Fibroblast of the aortic adventitia (primary cell): ENCODE measurements around the gene CACNA1B. TPM values are rescaled to one million over a fixed set of nuclear protein-coding genes. Genes with fewer than 3 reads are reported as not detected.

Experiments used
- DNase-seq: peaks from one replicate; pipeline ENCODE4 v3.0.0-alpha.2; 2010; ENCODE audit warnings: low read depth
- H3K4me3 ChIP-seq: 2 replicates; pipeline ENCODE4 v1.5.1; 2011; ENCODE audit warnings: low read depth, mild to moderate bottlenecking, control low read depth, low read length, moderate library complexity
- total RNA-seq: library from RNA; depleted of rRNA; stranded (reverse); fragments of >200 nt; gene quantifications from 2 replicates; pipeline ENCODE4 v1.2.3, GENCODE V29; 2012; ENCODE audit warnings: low replicate concordance
- TF ChIP-seq, protein P1 (sequence below): IDR thresholded peaks from 2 replicates; pipeline ENCODE4 v1.5.1; 2011; ENCODE audit warnings: mild to moderate bottlenecking, low read length, control low read depth, inconsistent platforms; ENCODE audit not compliant: insufficient read depth

Gene CACNA1B
- total RNA-seq, 1 donor = under 0.01 TPM

DNA sequence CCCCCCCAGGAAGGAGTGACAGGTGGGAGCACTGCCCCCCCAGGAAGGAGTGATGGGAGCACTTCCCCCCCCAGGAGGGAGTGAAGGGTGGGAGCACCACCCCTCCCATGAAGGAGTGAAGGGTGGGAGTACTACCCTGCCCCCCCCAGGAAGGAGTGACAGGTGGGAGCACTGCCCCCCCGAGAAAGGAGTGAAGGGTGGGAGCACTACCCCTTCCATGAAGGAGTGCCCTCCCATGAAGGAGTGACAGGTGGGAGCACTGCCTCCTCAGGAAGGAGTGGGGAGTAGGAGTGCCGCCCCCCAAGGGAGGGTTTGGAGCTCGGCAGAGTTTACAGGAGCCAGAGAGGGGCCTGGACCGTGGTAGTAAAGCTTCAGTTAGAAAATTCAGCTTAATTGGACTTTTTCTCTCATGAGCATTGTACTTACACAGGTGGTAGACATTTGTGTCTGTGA, 100.7 kb downstream of the CACNA1B start:
- DNase-seq = no peak
- H3K4me3 ChIP-seq = no peak overlapping the region
- TF ChIP-seq, protein P1, sequence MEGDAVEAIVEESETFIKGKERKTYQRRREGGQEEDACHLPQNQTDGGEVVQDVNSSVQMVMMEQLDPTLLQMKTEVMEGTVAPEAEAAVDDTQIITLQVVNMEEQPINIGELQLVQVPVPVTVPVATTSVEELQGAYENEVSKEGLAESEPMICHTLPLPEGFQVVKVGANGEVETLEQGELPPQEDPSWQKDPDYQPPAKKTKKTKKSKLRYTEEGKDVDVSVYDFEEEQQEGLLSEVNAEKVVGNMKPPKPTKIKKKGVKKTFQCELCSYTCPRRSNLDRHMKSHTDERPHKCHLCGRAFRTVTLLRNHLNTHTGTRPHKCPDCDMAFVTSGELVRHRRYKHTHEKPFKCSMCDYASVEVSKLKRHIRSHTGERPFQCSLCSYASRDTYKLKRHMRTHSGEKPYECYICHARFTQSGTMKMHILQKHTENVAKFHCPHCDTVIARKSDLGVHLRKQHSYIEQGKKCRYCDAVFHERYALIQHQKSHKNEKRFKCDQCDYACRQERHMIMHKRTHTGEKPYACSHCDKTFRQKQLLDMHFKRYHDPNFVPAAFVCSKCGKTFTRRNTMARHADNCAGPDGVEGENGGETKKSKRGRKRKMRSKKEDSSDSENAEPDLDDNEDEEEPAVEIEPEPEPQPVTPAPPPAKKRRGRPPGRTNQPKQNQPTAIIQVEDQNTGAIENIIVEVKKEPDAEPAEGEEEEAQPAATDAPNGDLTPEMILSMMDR = no peak

DNA sequence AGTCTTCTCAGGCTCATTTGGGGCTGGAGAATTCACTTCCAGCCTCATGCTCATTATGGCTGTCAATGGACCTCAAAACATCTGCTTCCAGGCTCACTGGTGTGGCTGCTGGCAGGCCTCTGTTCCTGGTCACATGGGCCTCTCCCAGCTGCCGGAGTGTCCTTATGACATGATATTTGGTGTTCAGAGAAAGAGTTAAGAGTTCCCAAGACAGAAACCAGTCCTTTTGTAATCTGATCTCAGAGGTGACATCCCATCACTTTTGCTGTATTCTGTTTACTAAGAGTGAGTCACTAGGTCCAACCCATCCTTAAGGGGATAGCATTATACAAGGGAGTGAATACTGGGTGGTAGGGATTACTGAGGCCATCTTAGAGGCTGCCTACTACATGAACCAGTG, 104.6 kb downstream of the CACNA1B start:
- TF ChIP-seq, protein P1 = no peak
- DNase-seq = no peak
- no peak overlapping the region for H3K4me3 ChIP-seq

DNA sequence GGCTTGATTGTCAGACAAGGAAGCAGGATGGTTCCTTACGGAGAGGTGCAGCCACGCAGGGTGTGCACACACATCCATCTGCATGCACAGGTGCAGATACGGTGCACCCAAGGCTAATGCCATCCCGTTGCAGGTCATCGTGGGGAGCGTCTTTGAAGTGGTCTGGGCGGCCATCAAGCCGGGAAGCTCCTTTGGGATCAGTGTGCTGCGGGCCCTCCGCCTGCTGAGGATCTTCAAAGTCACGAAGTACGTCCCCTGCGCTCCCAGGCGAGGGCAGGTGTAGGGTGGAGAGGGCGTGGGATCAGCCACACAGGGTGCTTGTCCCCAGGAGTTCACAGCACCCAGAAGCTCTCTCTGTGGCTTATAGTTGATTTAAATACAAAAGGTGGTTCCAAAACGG, 106.4 kb downstream of the CACNA1B start:
- no peak overlapping the region for H3K4me3 ChIP-seq
- DNase-seq = no peak
- TF ChIP-seq, protein P1 = no peak

DNA sequence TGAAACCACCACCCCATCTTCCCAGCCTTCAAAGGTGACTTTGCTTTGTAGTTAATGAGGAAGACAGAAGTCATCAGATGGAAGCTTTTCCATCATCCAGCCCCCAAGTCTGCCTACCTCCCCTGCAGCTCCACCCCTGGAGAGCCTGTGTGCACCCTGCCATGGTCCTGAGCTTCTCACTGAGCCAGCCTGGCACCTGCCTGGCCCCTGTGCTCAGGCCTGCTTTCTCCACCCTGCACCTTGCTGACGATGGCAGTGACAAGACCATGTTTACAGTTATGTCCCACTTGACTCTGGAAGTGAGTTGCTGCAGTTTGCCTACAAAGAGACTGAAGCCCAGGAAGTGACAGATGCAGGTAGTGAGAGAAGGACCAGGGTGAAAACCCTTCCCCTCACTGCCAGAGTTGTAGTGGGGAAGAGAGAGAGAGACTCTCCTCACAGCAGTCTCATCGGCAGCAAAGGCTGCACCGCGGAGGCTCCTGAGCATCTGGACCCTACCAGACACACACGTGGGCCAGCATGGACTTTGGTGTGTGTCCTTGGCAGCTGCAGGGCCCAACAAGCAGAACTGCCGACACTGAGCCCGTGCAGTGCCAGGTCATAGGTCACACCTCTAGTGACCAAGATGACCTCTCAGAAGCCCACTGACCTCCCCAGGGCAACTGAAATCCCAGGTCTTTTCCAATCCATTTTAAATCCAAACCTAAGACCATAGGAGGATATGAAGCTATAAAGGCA, 107.1 kb downstream of the CACNA1B start:
- TF ChIP-seq, protein P1 = no peak
- DNase-seq = no peak
- H3K4me3 ChIP-seq = no peak overlapping the region

DNA sequence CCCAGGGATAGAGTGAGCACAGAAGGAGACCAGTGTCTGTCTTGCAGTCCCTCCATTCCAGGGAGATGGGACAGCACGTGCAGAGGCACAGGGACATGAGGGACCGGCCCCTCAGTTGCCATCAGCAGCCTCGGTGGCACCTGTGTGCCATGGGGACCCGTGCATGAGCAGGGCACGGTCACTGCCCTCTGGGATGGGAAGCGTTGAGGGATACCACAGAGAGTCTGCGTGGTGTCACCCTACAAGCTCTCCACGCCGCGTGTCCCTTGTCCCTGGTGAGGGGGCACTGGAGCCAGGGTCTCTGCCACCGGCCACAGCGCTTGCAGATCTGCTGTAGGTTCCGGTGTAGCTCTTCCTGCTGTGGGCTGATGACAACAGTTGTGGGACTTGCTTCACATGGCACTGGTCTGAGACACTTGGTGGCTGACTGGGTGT, 108.1 kb downstream of the CACNA1B start:
- TF ChIP-seq, protein P1 = no peak

DNA sequence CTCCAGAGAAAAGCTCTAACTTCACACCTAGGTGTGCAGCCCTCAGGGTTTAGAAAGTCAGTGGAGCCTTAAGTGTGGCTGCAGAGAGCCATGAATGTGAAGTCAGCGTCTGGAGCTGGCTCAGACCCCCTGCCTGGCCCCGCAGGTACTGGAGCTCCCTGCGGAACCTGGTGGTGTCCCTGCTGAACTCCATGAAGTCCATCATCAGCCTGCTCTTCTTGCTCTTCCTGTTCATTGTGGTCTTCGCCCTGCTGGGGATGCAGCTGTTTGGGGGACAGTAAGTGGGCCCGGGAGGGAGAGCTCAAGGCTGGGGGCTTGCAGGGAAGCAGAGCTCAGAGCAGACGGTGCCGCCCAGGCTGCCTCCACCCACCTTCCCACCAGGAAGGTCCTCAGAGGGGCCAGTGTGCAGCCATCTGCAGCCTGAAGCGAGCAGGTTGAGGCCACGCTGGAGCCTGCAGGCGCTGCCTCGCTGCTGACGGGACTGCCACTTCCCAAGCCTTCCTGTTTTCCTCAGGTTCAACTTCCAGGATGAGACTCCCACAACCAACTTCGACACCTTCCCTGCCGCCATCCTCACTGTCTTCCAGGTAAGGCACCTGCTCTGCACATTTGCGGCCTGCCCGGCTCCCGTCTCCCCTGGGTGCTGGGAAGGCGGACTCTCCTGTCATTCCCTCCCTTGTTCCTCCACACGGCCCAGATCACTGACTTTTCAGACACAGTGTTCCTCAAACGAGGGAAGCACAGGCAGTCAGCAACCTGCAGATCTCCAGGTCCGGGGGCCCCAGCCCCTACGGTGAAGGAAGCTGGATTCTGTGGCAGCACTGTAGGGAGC, 108.9 kb downstream of the CACNA1B start:
- TF ChIP-seq, protein P1 = no peak

More for the DNA sequence above, 108.1 kb downstream of the CACNA1B start:
- no peak overlapping the region for H3K4me3 ChIP-seq
- DNase-seq = no peak

More for the DNA sequence above, 108.9 kb downstream of the CACNA1B start:
- DNase-seq = no peak
- H3K4me3 ChIP-seq = no peak overlapping the region
